GM21737 (cell line): ENCODE results near the gene ERC2.
"Not testable (repeated sequence)": the region's sequence is repeated elsewhere in the genome, so short reads cannot be mapped to it uniquely, and the experiment has no call there.

Source experiments
- ATAC-seq: cut with Tn5 transposase; IDR thresholded peaks from one replicate; pipeline ENCODE4 v1.9.1; 2021; ENCODE audit warnings: mild to moderate bottlenecking, moderate library complexity; ENCODE audit not compliant: unreplicated experiment

The ERC2 gene

DNA sequence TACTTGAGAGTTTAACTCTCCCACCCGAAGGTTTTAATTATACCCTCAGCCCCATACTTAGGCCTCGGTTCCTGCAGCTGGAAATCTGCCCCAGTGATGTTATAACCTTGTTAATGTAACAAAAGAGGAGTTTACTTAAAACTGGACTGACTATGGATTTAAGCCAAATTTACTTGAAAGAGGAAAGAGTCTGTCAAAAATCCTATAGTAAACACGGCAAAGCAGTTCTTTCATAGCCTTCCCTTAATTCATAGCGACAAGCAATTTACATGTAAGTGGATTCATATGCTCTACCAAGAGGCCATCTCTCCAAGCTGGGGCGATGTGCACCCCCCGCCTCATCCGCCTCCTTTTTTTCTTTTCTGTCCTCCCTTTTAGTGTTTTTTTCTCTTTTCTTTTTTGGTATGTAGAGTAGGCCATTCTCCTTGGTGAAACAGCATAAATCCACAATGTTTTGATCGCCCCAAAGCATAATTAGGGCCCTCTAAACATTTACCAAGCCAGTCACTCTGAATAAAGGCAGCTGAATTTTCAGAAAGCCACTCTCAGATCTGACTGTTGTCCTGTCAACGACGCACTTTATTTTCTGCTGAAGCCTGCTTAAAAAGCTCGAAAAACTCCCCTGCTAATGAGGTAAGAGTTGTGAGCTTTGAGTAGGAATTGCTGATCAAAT is 608.1 kb downstream of the ERC2 start:
- no peak for ATAC-seq

DNA sequence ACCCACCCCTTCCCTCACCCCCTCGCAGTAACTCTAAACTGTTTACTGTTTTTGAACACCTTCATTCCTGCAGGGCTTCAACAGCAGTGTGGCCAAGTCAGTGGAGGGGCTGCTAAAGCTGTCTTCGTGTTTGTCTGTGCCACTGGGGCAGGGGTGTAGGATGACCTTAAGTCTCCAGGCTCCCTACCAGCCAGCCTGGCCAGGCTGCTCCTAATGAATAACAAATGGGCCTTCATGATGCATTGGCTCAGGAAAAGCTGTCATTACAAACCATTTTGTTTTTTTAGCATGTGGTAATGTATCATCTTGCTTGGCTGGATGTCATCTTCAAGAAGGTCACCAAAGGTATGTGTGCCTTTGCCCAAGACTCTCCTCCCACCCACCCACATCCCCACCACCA is 609.0 kb downstream of the ERC2 start:
- no peak for ATAC-seq

DNA sequence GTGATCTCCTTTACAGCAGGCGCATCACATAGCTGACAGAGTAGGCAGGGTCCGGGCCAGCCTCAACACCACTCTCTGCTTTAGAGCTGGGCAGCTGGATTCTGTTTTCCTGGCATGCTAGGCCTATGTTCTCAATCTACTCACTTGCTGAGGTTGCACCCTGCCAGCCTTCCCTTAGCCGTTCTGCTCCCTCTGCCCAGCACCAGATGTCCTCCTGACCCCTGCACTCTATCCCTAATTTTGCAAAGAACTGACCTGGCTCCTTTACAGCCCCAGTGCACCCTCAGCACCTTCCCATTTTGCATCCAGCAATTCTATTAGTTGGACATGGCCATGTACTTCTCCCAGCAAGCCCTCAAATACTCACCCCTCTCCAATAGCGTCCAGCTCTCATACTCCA is 609.5 kb downstream of the ERC2 start:
- ATAC-seq = no peak

DNA sequence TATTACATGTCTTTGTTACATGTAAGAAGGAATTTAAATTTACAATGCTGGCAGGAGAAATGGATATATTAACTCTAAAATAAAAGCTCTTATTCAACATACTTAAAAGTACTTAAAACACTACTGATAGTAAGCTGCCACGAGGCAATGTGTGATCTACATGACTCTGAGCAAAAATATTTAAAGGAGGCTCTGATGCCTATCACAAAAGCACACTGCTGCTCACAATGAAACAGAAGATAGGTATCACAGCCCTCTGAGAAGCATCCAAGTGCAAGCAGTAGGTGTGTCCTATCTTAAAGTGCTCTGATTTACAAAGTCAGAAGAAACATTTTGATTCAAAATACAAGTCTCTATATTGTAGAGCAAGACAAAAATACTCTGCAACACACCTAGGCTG is 610.0 kb downstream of the ERC2 start:
- ATAC-seq = no peak

DNA sequence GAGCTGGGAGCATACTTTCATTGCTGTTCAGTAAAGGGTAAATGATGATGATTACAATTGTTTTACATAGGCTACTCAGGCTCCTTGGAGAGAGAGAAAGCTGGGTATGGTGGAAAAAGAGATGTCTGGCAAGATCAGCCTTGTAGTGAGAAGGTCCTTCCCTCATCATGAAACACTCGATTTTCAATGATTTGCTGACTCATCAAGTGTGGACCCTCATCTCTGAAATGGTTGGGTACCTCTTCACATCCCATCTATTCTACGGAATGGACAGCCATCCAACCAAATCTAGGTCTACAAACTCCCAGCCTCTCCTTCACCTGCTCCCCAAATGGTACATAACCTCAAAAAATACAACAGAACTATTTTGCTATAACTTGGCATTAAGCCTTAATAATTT is 610.6 kb downstream of the ERC2 start:
- ATAC-seq = no peak

DNA sequence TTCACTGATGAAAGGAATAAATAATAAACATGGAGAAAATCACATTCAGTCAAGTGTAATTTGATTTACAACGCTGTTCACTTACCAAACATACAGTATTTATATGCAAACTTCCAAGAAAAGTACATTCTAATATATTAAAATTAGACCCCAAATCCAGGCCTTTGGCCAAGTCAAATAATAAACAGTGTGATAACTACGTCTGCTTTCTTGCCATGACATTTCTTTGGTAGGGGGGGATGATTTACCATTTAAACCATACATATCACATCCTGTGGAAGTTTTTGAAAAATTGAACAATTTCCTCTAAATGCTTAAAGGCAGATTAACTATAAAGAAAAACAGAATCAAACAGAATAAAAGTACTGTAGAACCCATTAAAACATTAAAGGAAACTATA is 613.0 kb downstream of the ERC2 start:
- no peak for ATAC-seq

DNA sequence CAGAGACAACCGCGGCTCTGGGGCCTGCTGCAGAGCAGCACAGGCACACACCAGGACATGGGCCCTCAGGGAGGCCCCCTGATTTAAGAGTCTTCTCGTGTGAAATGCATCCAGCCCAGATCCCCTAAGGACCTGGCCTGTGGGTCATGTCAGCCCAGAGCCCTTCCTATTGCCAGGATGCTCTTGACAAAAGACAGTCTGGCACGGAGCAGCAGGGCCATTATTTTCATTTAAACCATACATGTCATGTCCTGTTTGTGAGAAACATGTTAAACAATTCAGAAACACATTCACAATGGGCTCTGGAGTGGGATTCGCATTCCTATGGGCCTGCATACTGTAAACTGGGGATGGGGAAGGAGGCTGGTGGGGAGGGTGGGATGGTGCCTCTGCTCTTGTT is 613.8 kb downstream of the ERC2 start:
- ATAC-seq = no peak

DNA sequence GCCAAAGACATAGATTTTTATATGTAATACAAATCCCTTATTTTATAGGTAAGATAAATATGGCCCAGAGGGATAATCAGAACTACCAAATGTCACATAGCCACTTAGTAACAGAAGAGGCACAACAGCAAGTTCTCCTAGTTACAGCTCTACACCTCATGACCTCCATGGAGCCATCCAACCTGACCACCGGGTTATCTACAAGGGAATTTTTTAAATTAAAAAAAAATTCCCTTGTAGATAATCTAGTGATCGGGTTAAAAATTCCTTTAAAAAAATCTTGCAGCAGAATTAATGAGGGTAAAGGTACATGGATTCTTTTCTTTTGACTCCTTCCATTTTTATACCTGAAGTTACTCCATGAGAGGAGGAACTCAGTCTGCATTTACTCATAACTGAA is 615.9 kb downstream of the ERC2 start:
- ATAC-seq = no peak

DNA sequence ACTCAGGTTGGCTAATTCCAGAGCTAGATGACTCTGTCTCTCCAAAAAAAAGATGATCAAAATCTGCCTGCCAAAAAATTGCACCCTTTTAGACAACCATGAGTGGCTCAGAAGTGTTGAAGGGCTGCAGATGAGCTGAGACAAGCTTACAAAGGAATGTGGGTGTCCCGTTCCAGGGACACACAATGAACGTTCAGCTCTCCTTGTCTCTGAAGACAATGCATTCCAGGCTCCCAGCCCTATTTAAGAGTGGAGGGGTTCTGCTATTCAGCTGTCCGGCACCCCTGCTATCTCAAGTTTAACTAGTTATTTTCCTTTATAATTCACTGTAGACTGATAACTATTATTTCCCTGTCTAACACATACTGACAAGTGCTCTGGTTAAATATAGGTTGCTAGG is 626.1 kb downstream of the ERC2 start:
- ATAC-seq = no peak

DNA sequence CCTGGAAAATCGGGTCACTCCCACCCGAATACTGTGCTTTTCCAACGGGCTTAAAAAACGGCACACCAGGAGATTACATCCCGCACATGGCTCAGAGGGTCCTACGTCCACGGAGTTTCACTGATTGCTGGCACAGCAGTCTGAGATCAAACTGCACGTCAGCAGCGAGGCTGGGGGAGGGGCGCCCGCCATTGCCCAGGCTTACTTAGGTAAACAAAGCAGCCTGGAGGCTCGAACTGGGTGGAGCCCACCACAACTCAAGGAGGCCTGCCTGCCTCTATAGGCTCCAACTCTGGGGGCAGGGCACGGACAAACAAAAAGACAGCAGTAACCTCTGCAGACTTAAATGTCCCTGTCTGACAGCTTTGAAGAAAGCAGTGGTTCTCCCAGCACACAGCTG is 636.4 kb downstream of the ERC2 start:
- ATAC-seq = not testable (repeated sequence)

DNA sequence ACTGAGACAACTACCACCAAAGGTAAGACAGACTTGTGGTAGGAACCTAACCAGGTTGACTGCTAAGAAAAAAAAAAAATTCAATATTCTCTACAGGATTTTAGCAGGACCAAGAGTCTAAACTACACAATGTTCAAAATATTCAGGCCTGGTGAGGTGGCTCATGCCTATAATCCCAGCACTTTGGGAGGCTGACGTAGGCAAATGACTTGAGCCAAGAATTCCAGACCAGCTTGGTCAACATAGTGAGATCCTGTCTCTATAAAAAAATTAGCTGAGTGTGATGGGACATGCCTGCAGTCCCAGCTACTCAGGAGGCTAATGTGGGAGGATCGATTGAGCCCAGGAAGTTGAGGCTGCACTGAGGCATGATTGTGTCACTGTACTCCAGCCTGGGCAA is 639.6 kb downstream of the ERC2 start:
- ATAC-seq = no peak

DNA sequence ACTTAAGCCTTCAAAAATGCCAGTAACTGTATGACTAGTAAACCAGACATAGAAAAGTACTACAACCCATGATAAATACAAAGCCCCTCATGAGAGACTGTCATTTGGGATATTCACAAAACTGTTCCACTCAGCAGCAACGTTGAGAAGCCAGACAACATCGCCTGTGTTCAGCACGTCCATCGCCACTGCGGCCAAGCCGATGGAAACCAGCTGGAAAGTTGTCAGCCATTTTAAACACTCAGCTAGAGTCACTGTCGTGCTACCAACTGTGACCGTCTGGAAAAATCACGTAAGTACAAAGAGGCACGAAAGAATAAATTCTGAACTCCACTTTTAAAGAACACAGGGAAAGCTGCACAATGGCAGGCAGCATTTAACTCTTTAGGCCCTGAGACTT is 640.5 kb downstream of the ERC2 start:
- no peak for ATAC-seq

DNA sequence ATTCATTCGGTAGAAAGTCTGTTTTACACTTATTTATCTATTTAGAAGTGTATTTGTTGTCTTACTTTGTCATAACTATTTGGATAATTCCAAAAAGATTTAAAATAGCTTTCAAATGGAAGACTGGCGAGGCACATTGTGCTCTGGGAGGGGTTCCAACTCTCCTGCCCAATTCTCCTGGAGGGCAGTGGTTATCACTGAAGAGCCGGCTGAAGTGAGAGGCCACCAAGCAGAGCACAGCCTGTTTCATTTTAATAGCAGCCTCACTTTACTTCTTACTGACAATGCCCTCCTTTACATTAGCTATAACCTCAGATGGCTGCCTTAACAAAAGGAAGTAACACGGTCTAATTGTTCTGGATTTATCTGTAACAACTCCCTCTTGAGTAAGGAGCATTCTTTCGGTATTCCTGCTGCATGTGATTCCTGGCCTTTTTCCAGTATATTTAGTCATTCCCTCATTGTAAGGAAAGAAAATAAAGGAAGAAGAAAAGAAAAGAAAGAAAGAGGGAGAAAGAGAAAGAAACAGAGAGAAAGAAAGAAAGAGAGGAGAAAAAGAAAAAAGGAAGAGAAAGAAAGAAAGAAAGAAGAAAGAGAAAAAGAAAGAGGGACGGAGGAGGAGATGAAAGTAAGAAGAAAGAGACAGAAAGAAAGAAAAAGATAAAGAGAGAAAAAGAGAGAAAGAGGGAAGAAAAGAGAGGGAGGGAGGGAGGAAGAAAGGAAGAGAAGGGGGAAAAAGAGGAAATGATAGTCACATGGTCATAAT is 641.4 kb downstream of the ERC2 start:
- no peak for ATAC-seq

DNA sequence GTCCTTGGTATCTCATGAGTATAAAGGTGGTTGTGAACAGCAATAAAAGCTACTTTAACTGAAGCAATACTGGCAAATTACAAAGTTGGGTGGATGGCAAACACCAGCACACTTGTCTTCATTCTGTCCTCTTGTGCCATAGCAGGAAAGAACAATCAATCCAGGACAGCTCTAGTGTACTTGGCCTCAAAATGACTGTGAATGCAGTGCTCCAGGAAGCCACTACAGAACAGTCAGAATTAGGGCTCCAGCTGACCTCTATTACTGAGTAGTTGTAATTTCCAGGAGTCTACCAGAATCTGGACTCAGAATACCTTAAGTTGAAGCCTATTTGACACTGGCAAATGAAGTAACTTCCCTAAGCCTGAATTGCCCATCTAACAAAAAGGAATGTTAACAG is 642.2 kb downstream of the ERC2 start:
- ATAC-seq = no peak

DNA sequence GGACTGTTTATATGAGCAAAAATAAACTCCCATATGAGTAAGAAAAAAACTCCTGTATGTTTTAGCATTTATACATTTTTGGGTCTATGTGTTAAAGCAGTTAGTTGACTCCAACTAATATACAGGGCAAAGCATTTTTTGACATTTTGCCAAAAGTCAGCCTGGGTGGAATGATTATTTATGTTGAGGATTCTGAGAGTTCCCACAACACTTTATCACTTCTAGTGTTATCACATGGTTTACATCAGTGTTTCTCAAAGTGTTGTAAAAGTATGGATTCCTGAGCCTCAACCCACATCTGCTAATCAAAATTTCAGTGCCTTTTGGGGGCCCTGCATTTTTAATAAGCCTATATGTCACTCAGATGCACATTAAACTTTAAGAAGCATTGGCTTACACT is 643.9 kb downstream of the ERC2 start:
- no peak for ATAC-seq

DNA sequence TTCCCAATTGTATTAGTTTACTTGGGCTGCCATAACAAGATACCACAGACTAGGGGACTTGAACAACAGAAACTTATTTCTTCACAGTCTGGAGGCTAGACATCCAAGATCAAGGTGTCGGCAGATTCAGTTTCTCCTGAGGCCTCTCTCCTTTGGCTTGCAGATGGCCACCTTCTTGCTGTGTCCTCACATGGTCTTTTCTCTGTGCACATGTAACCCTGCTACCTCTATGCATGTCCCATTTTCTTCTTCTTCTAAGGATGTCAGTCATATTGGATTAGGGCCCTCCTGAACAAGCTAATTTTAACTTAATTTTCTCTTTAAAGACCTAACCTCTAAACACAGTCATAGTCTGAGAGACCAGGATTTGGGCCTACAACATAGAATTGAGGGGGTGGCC is 644.4 kb downstream of the ERC2 start:
- no peak for ATAC-seq

DNA sequence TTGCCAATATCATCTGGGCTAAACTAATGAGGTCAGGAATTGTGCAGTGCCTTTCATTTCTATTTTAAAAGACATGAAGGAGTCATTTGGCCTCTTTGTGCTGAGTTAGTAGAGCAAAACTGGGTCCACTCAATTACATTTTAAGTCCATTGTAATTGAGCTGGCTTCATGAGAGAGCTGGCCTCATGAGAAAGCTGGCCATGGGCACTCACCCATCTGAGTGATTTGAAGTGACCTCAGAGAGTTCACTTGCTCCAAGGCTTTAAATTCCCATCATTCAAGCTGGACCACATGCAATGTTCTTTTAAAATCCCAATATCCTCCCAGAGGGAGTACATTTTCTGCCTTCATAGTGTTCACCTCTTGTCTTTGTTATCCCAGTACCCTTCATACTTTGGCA is 645.3 kb downstream of the ERC2 start:
- ATAC-seq = no peak

DNA sequence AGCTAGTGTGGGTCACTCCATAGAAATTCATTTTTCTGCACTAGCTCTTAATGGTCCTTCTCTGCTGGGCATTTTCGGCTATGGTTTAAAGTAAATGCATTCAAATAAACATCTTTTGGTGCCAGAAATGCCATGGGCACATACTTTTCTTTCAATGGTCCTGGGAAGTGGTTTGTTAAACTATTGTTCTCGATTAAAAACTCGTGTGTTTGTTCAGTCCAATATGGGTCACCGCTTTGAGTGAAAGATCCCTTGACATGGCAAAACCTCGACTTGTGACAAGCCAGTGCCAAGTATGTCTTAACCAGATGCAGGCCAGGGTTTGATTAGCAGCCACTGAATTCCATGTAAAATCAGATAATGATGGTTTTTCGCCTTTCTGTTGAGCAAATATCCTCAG is 649.3 kb downstream of the ERC2 start:
- ATAC-seq = no peak

DNA sequence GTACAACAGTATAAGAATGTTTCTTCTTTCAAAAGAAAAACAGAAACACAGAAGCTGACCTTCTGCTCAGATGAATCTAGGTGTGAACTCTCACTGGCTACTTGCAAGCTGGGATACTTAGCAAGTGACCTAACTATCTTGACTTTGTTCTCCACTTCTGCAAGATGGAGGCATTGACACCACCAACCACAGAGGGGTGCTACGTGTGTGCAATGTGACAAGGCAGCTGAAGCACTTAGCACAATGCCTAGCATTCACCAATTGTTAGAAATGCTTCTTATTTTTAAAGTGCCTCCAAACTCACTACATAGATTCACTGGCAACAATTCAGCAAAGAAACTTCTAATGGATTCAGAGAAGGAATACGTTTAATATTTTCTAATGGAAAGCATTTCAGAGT is 649.8 kb downstream of the ERC2 start:
- no peak for ATAC-seq

DNA sequence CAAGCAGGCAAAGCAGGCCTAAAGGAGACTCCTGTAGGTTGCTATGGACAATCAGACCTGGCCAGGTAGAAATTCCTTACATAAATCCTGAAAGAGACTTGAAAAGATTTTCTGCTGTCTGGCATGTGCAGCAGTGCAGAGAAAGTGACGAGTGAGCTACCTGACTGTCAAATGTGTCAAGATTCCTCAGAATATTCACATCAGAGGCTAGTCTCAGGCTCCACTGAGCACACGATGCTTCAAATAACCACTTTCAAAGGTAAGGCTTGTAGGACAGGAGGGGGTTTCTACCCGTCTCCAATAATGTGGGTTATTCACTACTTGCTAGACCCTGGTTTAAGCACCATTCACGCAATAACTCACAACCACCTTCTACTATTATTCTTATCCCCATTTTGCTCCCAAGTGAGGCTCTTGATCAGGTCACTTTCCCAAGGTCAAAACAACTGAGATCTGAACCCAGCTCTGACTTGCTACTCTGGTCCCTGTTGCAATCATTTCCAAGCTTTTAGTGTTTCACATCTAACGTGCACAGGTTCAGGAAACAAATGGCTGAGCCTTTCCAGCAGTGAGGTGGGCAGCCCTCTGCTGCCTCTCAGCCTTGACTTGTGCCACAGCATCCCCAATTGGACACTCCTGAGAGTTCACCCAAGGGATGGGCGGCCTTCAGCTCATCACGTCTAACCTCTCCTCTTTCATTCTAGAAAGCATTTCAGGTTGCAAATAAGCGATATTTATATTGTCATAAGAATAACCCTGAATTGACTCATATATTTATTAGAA is 651.3 kb downstream of the ERC2 start:
- no peak for ATAC-seq

DNA sequence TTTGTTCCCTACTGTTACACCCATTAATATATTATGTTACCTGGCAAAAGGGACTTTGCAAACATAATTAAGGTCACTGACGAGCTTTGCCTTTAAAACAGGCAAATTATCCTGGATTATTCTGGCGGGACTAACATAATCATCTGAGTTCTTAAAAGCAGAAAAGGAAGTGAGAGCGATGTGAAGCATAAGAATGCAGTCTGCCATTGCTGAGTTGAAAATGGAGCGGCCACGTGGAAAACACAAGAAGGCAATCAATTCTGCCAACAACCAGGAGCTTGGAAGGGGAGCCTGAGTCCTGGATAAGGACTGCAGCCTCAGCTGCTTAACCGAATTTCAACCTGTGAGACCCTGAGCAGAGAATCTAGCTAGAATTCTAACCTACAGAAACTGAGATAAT is 653.0 kb downstream of the ERC2 start:
- no peak for ATAC-seq
